HG03354 (cell line): ENCODE measurements around the gene RWDD1.
"Not testable (repeated sequence)": the region's sequence is repeated elsewhere in the genome, so short reads cannot be mapped to it uniquely, and the experiment has no call there.

Source experiments
- ATAC-seq: cut with Tn5 transposase; IDR thresholded peaks from one replicate; pipeline ENCODE4 v1.9.1; 2021; ENCODE audit warnings: mild to moderate bottlenecking; ENCODE audit not compliant: unreplicated experiment, poor library complexity, severe bottlenecking

Gene RWDD1

GRCh38 chr6:116595247-116595646, 23.9 kb downstream of the RWDD1 start:
- ATAC-seq, result no peak

- no peak for ATAC-seq
These were observed 25.5 kb downstream of the RWDD1 start for GRCh38 chr6:116596815-116597214.

- ATAC-seq, result not testable (repeated sequence)
These were observed 32.6 kb downstream of the RWDD1 start for GRCh38 chr6:116603916-116604315.

GRCh38 chr6:116604868-116605267, 33.6 kb downstream of the RWDD1 start:
- not testable (repeated sequence) for ATAC-seq

GRCh38 chr6:116605935-116606334, 34.6 kb downstream of the RWDD1 start:
- ATAC-seq, result no peak

- no peak for ATAC-seq
These were observed 39.8 kb downstream of the RWDD1 start for GRCh38 chr6:116611056-116611455.

- peak; percentile 99 for ATAC-seq
These were observed 44.8 kb downstream of the RWDD1 start, which contains the start of gene RSPH4A for GRCh38 chr6:116615937-116616736. RSPH4A (plus strand) TSS chr6:116616479; CDS start chr6:116616624, 145 bp downstream.

- ATAC-seq, result peak; percentile 43
These were observed 45.4 kb downstream of the RWDD1 start for GRCh38 chr6:116616737-116617053.

- no peak for ATAC-seq
These were observed 52.9 kb downstream of the RWDD1 start for GRCh38 chr6:116624036-116624805.

GRCh38 chr6:116625872-116626271, 54.6 kb downstream of the RWDD1 start:
- no peak for ATAC-seq

- ATAC-seq, result no peak
These were observed 58.3 kb downstream of the RWDD1 start for GRCh38 chr6:116629563-116629981.

- peak; percentile 95 for ATAC-seq
These were observed 60.2 kb downstream of the RWDD1 start for GRCh38 chr6:116631379-116631990.

- peak; percentile 35 for ATAC-seq
These were observed 62.4 kb downstream of the RWDD1 start for GRCh38 chr6:116633685-116634084.
